ENCODE measurements around the gene TBC1D10B. TPM values are rescaled to one million over a fixed set of nuclear protein-coding genes. Genes with fewer than 3 reads are reported as not detected.

Gene TBC1D10B
- total and polyA plus RNA-seq, 2 of the 8 experiments (the other 6 are each of a cell fraction or from before 2014, with no cell fraction given): 15.4 to 28.6 TPM

- TF ChIP-seq USF2 (IDR thresholded peaks at IDR 0.05; ENCODE audit: low read length) (no peak), CBX8 (IDR thresholded peaks at IDR 0.05; ENCODE audit: borderline replicate concordance, low read depth, low read length) (no peak), HDAC6 (IDR thresholded peaks at IDR 0.05; ENCODE audit: low read depth, low read length) (no peak), SP4 (IDR thresholded peaks at IDR 0.05; ENCODE audit: low read length) (no peak), CHD2 (IDR thresholded peaks at IDR 0.05; ENCODE audit: low read length) (no peak), KDM4A (IDR thresholded peaks at IDR 0.05; ENCODE audit: low read depth, low read length, severe bottlenecking) (no peak), CBX5 (IDR thresholded peaks at IDR 0.05; ENCODE audit: low read depth, low read length) (no peak), CEBPB (IDR thresholded peaks at IDR 0.05; ENCODE audit: low read depth, low read length) (no peak)
- TF ChIP-seq, protein P1, sequence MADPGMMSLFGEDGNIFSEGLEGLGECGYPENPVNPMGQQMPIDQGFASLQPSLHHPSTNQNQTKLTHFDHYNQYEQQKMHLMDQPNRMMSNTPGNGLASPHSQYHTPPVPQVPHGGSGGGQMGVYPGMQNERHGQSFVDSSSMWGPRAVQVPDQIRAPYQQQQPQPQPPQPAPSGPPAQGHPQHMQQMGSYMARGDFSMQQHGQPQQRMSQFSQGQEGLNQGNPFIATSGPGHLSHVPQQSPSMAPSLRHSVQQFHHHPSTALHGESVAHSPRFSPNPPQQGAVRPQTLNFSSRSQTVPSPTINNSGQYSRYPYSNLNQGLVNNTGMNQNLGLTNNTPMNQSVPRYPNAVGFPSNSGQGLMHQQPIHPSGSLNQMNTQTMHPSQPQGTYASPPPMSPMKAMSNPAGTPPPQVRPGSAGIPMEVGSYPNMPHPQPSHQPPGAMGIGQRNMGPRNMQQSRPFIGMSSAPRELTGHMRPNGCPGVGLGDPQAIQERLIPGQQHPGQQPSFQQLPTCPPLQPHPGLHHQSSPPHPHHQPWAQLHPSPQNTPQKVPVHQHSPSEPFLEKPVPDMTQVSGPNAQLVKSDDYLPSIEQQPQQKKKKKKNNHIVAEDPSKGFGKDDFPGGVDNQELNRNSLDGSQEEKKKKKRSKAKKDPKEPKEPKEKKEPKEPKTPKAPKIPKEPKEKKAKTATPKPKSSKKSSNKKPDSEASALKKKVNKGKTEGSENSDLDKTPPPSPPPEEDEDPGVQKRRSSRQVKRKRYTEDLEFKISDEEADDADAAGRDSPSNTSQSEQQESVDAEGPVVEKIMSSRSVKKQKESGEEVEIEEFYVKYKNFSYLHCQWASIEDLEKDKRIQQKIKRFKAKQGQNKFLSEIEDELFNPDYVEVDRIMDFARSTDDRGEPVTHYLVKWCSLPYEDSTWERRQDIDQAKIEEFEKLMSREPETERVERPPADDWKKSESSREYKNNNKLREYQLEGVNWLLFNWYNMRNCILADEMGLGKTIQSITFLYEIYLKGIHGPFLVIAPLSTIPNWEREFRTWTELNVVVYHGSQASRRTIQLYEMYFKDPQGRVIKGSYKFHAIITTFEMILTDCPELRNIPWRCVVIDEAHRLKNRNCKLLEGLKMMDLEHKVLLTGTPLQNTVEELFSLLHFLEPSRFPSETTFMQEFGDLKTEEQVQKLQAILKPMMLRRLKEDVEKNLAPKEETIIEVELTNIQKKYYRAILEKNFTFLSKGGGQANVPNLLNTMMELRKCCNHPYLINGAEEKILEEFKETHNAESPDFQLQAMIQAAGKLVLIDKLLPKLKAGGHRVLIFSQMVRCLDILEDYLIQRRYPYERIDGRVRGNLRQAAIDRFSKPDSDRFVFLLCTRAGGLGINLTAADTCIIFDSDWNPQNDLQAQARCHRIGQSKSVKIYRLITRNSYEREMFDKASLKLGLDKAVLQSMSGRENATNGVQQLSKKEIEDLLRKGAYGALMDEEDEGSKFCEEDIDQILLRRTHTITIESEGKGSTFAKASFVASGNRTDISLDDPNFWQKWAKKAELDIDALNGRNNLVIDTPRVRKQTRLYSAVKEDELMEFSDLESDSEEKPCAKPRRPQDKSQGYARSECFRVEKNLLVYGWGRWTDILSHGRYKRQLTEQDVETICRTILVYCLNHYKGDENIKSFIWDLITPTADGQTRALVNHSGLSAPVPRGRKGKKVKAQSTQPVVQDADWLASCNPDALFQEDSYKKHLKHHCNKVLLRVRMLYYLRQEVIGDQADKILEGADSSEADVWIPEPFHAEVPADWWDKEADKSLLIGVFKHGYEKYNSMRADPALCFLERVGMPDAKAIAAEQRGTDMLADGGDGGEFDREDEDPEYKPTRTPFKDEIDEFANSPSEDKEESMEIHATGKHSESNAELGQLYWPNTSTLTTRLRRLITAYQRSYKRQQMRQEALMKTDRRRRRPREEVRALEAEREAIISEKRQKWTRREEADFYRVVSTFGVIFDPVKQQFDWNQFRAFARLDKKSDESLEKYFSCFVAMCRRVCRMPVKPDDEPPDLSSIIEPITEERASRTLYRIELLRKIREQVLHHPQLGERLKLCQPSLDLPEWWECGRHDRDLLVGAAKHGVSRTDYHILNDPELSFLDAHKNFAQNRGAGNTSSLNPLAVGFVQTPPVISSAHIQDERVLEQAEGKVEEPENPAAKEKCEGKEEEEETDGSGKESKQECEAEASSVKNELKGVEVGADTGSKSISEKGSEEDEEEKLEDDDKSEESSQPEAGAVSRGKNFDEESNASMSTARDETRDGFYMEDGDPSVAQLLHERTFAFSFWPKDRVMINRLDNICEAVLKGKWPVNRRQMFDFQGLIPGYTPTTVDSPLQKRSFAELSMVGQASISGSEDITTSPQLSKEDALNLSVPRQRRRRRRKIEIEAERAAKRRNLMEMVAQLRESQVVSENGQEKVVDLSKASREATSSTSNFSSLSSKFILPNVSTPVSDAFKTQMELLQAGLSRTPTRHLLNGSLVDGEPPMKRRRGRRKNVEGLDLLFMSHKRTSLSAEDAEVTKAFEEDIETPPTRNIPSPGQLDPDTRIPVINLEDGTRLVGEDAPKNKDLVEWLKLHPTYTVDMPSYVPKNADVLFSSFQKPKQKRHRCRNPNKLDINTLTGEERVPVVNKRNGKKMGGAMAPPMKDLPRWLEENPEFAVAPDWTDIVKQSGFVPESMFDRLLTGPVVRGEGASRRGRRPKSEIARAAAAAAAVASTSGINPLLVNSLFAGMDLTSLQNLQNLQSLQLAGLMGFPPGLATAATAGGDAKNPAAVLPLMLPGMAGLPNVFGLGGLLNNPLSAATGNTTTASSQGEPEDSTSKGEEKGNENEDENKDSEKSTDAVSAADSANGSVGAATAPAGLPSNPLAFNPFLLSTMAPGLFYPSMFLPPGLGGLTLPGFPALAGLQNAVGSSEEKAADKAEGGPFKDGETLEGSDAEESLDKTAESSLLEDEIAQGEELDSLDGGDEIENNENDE (IDR thresholded peaks at IDR 0.05; ENCODE audit: insufficient replicate concordance, low read length): no peak
Observed at GRCh38 chr16:30377812-30378235, 7.5 kb upstream of the TBC1D10B start (continued).
